ENCODE results near the gene MYH3. TPM values are rescaled to one million over a fixed set of nuclear protein-coding genes. Genes with fewer than 3 reads are reported as not detected.

Gene MYH3
- polyA plus RNA-seq, 1 donor, result 6.4 TPM

DNA sequence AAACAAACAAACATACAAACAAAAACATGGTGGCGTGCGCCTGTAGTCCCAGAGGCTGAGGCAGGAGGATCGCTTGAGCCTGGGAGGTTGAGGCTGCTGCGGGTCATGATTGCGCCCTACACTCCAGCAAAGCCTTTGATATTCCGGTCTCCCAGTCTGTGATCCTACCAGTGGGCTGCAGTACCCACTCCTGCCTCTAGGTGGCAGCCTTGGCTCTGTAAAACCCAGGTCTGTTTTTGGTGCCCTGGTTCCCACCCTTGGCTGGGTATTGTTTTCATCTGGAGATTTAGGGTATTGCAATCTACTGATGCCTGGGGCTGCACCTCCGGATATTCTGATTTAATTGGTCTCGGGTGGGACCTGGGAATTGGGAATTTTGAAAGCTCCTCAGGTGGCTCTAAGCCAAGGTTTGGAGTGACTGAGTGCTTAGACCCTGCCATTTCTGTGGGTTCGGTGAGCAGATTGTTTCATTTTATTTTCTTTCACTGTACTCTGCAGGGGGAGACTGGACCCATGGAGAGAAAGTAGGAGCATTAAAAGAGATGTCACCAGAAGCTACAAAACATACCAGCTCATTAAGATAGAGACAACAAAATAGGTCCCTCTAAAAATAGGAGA is 40.5 kb downstream of the MYH3 start:
- peak; percentile 61 for DNase-seq

DNA sequence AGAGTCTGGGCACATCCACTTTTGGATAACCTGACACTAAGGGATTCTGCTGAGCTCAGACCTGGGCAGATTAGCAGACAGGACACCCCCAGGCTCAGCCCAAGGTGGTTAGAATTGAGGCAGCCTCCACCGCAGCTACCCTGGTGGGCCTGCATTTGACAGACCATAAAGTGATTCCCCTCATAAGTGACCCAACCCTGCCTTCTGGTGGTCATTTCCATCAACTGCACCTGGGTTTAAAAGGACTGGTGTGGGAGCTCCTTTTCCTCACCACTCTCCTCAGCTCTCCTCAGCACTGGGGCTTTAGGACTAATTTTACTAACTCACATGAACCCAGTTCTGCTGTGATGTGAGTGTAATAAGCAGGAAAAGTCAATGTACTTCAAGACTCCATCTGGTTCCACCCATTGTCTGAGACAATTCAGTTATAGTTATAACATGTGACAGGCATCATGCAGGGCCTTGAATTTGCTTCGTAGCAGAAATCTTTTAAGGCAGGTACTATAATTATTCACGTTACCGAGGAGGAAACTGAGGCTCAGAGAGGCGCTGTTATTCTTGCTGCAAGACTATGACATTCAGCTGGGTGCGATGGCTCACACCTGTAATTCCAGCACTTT is 42.5 kb downstream of the MYH3 start:
- DNase-seq, result peak; percentile 83

DNA sequence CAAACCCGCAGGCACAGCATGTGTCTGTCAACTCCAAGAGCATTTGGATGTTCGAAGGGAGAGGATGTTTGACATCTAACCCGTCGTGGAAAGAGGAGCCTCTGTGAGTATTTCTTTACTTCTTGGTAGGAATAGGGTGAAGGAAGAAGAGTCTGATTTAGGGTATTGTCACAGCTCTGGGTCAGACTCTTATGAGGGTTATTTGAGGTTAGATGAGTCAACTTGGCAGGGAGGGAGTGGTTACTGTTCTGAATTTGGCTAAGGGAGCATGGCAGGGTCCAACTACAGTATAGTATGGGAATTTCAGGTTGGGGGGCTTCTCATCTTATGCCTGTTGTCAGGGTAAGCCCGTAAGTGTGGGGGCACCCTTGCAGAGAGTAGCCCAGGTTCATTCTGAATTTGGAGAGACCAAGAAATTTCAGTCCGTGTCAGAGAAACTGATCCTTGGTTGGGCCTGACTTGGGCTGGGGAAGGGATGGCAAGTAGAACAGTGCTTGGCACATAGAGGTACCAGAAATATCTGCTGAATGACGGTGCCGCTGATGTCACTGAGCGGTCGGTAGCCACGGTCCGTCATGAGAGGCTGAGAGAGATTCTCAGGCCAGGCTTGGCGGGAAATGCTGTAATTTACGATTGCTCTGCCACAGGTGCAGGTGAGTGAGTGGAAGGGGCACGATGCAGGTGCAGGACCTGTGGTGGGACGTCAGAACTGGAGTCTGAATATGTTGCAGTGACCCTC is 43.2 kb downstream of the MYH3 start:
- no peak for DNase-seq

DNA sequence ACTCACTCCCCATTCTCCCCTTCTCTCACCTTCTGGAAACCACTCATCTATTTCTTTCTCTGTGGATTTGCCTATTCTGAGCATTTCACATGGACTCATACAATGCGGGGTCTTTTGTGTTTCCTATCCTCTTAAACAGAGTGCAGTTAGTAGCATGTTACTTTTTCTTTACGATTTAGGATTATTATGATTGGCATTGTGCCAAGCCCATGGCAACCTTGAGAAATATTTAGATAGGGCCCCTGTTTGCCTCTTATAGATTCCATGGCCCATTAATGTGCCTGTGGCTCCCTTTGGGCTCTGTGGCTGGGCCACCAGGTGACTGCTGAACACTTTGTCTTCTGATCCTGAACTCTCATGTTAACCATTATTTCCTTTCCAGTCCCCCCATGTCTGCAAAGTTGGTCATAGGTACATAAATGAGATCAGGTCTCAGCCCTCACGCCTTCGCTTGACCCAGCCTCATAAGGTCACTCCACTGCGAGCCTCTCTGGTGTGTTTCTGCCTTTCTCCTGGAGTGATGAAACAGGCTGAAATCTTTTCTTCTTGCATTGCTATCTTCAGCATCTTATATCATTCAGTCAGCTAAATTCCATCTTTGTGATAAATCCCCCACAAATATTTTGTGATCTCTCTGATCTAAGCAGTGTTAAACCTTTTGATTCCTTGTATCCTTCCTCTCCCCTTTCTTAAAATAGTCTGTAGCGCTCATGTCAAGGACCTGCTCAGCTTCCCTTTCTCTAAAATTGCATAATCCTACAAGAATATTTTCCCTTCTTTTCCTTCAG is 44.0 kb downstream of the MYH3 start:
- DNase-seq, result no peak

DNA sequence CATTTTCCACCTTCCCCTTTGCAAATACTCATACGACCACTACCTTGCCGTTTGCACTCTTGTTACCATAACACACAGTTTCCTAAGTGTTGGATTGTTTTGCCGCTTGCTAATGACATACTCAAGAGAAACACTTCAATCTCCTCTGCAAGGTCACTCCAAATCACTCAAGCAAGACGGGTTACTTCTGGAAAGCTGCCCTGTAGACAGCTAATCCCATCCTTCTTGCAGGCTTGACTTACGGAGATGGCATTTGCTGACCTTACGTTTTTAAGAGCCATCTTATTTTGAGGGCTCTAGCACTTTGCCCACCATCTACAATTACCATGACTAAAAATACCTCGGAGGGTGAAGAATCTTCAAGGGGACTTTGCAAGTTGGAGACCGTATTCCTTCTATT is 46.2 kb downstream of the MYH3 start:
- no peak for DNase-seq

DNA sequence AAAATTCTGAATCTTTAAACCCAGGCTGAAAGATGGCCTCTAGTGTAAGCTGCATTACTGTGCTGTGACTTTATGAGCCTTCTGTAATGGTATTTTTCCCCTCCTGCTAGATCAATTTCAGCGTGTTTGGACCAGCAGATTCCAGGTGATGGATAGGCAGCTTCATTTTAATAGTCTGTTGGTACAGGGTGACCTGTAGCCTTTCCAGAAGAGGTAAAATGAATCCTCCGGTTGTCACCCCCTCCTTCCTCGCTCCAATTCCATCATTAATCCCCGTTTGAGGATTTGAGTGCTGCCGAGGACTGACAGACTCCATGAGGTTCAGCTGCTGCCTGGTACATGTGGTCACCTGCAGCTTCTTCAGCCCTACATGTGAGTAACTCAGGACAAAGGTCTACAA is 48.9 kb downstream of the MYH3 start:
- DNase-seq, result no peak

DNA sequence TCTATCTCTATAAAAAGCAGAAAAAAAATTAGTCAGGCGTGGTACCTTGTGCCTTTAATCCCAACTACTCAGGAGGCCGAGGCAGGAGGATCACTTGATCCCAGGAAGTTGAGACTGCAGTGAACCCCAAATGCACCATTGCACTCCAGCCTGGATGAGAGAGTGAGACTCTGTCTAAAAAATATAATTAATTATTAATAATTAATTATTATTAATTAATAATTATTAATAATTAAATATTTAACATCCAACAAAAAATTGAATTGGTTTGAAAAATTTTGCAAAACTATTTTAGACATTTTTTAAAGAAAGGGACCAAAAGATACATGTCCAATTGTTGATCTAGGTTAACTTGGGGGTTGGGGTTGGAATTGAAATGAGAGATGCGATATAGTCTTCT is 51.0 kb downstream of the MYH3 start:
- DNase-seq, result no peak

DNA sequence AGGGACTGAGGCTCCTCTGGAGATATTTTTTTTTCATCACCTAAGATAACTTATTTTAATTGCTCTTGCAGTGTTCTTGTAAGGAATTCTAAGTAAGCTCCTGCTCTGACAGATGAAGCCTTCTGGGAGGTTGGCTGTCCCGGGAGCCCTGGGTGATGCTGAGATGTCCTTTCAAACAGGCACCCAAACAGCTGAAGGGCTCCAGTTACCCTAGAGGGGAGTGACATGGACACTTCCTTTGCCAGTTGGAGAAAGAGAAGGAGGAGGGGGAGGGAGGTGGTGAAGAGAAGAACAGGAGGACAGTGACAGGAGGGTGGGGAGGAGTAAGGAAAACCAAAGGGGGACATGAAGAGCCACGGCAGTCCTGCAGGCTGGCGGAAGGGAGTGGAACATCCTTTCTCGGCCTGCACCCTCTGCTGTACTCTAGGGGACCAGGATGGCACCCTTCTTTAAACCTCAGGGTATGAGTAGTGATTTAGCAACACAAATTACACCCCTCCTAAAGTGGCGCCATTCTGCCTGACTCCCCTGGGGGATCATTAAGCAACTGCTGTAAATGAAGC is 51.8 kb downstream of the MYH3 start:
- no peak for DNase-seq

DNA sequence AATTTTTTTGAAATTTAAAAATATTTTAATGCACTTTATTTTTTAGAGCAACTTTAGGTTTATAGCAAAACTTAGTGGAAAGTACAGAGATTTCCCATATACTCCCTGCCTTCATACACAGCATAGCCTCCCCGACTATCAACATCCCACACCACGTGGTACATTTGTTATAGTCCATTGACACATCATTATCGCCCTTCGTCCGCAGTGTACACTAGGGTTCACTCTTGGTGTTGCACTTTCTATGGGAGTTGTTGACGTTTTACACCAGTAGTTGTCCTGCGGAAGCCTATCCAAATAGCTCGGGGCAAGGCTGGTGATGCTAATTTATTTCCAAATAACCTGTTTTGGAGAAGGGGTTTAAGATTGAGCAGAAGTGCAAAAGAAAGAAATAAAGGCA is 52.6 kb downstream of the MYH3 start:
- DNase-seq, result no peak

DNA sequence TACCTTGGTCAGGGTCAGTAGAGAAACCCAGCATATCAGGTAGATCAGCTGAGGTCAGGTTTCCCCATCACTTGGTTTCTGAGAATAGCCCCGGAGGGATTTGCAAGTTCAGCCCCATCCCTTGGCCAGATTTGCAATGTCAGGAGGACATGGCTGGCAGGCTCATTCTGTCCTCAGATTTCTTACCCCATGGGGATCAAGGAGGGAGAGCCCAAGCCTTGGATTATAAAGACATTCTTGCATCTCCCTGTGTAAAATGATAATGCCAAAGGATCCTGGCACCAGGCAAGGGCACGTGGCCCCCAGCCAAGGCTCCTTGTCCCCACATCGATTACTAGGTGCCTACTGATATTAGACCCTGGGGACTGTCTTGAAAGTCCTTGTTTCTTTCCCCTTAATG is 53.2 kb downstream of the MYH3 start:
- no peak for DNase-seq

DNA sequence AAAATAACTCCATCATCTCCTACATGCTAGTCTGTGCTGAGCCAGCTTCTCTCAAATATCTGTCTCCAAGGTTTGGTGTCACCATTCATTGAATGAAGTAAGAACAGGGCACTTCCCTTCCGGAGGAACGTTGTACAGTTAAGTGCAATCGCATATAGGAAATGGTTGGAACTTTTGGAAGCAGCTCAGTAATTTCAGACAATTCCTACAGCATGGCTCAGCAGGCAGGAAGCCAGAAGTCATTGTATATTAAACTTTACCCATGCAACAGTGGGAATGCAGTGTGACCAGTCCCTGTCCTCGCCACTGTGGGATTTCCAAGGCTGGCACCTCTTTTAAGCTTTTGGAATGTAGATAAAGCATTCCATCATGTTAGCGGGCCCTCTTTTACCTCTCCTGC is 56.5 kb downstream of the MYH3 start:
- DNase-seq, result no peak

DNA sequence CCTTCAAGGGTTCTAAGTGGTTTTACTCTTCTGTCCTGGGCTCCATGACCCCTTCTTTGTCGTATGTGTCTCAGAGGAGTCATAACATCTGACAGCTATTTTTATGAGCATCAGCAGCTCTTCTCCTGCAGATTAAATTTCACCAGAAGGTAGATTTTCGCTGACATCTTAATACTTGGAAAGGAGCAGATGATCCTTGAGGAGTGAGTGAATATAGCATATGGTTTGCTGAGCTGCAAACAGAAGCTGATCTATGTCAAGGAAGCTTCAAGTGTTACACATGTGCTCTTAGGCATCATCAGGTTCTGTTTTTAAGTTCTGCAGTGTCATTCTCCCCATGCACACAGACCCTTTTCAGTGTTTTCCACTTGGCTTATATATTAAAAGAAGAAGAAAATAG is 58.5 kb downstream of the MYH3 start:
- no peak for DNase-seq

DNA sequence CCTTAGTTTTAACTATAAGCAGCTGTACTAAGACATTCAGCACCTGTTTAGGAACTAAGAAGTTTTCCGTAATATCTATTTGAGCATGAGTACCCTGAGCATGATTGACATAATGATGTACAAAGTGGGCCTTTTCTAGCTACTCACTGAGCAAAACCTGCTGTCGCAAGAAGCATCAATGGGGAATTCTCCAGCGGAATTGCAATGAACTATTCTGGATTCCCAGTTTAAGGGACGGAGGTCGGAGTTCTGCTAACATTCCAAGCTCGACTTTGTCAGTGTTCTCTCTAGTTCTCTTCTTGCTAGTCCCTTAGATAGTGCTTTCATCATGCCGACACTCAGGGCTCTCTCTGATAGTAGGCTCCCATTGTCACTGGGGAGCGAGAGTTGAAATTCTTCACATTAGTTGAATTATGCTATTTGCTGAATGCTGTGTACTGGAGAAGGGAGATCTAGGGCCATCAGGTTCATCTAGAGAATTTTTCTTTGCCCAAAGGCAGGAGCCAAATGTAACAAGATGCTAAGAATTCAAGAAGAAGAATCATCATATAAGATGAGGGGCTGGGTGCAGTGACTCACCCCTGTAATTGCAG is 67.5 kb downstream of the MYH3 start:
- no peak for DNase-seq

DNA sequence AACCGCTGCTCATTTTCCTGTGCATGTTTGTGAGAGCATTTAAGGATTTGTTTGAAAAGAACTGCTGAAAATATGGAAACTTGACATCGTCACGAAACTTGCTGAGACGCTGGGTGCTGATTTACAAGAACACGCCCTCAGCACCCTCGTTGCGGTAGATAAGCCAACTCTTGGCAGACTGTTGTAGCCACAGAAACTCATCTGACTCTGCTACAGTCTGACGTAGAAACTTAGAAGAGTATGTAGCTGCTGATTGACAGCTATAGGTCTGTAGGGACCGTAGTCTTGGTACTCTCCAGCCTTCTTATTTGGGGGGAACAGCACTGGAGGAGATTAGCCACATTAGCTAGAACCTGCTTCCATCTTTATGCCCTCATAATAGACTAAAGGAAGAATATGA is 71.6 kb downstream of the MYH3 start:
- no peak for DNase-seq

DNA sequence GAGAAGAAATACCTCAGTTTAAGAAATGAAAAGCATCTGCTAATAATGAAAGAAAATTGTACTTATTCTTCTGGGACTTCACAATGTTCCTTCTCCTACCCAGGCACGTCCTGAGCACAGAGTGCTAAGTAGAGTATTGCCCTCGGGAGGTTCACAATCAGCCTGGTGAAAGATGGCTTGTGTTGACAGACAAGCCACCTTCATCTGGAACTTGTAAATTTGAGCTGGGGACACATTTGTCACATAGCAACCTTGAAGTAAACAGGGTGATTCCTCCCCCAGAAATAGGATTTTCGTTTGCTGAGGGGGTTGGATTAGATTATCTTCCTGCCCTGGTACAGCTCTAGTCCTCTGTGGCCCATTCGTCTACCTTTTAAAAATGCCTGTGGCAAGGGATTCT is 73.3 kb downstream of the MYH3 start:
- DNase-seq, result no peak

DNA sequence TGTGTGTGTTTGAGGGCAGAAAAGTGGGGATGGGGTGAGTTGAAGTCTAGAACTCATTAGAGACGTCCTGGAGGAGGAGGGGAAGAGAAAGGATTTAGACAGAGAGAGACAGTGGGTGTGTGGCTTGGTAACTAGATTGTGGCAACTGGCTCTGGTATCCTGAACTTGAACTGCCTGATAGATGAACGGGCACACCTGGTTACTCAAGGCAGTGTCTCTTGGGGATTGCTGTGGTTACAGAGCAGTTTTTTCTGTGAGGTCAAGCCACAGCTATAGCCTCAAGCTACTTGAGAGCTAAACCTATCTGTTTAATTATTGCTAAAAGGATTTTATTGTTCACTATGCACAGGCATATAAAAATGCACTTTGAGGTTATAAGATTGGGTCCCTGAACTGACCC is 77.8 kb downstream of the MYH3 start:
- DNase-seq, result no peak

Other genes with a start within 250 kb of the MYH3 start
- gene MYH8, start 235.4 kb downstream of the MYH3 start, polyA plus RNA-seq (ENCODE audit: insufficient read length), result 0.70 TPM
- gene MYH4, start 187.8 kb downstream of the MYH3 start, polyA plus RNA-seq (ENCODE audit: insufficient read length), result 0.10 TPM
- gene MYH1, start 138.8 kb downstream of the MYH3 start, polyA plus RNA-seq (ENCODE audit: insufficient read length), result 0.05 TPM
- 0.03 TPM for gene MYH2, start 107.7 kb downstream of the MYH3 start, polyA plus RNA-seq (ENCODE audit: insufficient read length)
- gene SCO1, start 40.2 kb upstream of the MYH3 start, polyA plus RNA-seq (ENCODE audit: insufficient read length), result 41.2 TPM
- gene ADPRM, start 40.3 kb upstream of the MYH3 start, polyA plus RNA-seq (ENCODE audit: insufficient read length), result 14.3 TPM
- 14.5 TPM for gene TMEM220, start 72.7 kb upstream of the MYH3 start, polyA plus RNA-seq (ENCODE audit: insufficient read length)
- gene TMEM238L, start 146.8 kb upstream of the MYH3 start, polyA plus RNA-seq (ENCODE audit: insufficient read length), result 3.3 TPM
- 0.07 TPM for gene PIRT, start 180.8 kb upstream of the MYH3 start, polyA plus RNA-seq (ENCODE audit: insufficient read length)

Data from left kidney (tissue), 2 donors.